RWPE1 (cell line): ENCODE results near the gene JADE2.

Source experiments
- CTCF ChIA-PET: fragments of 350-600 bp; sonication (Branson Sonifier 250); formaldehyde crosslinking; extraction: SDS; loops from one replicate; lab custom pipeline; 2021; lab: Yijun Ruan, JAX
- POLR2A ChIA-PET: fragments of 400-600 bp; formaldehyde crosslinking; extraction: SDS; loops from one replicate; lab custom pipeline; 2020; ENCODE audit warnings: antibody characterized with exemption; ENCODE audit not compliant: low non-redundant PET; lab: Yijun Ruan, JAX
- DNase-seq: peaks from one replicate; pipeline ENCODE4 v3.0.0; 2012; ENCODE audit warnings: low spot score
- H3K27ac ChIP-seq: fragments of 450-650 bp; 2 replicates; pipeline ENCODE4 v1.5.1; 2017
- TF ChIP-seq, protein P1 (sequence below): fragments of 450-650 bp; conservative IDR thresholded peaks from 2 replicates; pipeline ENCODE4 v1.5.1; 2017; ENCODE audit warnings: low read depth, mild to moderate bottlenecking

Gene JADE2

DNA sequence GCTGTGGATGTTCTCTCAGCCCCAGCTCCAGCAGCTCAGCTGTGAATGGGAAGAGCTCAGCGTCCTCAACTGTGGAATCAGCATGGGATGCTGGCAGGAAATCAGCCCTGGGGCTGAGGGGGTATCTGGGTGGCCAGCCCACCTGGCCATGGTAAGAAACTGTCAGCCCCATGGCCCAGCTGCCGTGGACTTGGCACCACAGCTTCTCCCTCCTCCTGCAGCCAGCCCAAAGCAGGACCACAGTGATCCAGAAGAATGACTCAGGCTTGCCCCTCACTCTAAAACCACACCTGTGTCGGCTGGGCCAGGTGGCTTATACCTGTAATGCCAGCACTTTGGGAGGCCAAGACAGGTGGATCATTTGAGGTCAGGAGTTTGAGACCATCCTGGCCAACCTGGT, 59.2 kb downstream of the JADE2 start:
- DNase-seq, result no peak
- no peak overlapping the region for H3K27ac ChIP-seq
- ChIA-PET CTCF (interaction anchor here (0.6 to 1.0 kb wide), 2 partner anchors 202 to 281 kb away, joined by 3 to 6 read pairs; no protein-coding TSS in a partner anchor), POLR2A (no interaction called here)
- TF ChIP-seq, protein P1, sequence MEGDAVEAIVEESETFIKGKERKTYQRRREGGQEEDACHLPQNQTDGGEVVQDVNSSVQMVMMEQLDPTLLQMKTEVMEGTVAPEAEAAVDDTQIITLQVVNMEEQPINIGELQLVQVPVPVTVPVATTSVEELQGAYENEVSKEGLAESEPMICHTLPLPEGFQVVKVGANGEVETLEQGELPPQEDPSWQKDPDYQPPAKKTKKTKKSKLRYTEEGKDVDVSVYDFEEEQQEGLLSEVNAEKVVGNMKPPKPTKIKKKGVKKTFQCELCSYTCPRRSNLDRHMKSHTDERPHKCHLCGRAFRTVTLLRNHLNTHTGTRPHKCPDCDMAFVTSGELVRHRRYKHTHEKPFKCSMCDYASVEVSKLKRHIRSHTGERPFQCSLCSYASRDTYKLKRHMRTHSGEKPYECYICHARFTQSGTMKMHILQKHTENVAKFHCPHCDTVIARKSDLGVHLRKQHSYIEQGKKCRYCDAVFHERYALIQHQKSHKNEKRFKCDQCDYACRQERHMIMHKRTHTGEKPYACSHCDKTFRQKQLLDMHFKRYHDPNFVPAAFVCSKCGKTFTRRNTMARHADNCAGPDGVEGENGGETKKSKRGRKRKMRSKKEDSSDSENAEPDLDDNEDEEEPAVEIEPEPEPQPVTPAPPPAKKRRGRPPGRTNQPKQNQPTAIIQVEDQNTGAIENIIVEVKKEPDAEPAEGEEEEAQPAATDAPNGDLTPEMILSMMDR, result no peak

DNA sequence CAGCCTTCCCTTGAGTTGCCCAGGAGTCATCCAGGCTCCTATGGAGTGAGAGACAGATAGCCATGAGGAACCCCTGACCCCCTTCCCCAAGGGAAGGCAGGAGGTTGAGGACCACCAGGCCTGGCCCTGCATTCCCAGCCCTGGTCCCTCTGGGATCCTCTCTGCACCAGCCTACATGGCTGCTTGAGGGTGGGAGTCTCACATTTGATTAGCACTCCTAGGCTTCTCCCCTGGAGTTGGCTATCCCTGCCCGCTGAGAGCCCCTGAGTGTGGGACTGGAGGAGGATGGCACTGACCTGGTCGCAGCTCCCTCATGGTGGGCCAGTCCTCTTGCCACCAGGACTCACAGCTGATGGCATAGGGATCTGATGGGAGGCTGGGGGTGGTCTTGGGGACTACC, 60.5 kb downstream of the JADE2 start:
- POLR2A ChIA-PET, result no interaction called here

DNA sequence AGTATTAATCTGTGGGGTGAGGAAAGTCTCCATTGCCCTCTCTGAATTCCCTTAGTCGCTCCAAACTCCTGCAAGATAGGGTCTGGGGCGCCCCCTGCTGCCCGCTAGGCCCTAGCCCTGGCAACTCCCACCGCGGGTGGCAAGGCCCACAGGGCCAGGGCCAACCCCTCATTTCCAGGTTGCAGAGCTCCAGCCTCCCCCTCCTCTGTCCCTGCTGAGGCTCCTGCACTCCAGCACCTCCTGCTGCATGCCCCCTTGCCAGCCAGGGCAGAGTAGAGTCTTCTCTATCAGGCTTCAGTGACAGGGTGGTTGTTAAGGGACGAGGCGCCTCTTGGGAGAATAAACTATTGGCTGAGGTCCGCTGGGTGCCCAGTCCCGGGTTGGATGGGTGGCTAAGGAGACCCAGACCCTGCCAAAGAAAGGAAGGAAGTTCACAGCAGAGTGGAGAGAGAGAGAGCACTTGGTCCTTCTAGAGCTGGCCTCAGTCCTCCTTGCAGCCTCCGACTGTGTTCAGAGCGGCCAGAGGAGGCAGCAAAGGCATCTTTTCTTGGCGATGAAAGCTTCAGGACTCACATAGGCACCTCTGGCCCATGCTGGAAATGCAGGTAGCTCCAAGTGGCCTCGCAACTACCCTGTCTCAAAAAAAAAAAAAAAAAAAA, 61.5 kb downstream of the JADE2 start:
- TF ChIP-seq, protein P1, result peak; percentile 86
- CTCF ChIA-PET, result interaction anchor here (0.5 to 1.4 kb wide), 21 partner anchors 8 to 1848 kb away, joined by 3 to 11 read pairs (median 3); no protein-coding TSS in a partner anchor
- no peak overlapping the region for H3K27ac ChIP-seq
- DNase-seq, result peak; percentile 74
- POLR2A ChIA-PET, result no interaction called here

More for the DNA sequence above, 60.5 kb downstream of the JADE2 start:
- DNase-seq, result no peak
- CTCF ChIA-PET, result interaction anchor here (0.7 kb wide), 1 partner anchor 195 kb away, joined by 3 read pairs; no protein-coding TSS in a partner anchor
- H3K27ac ChIP-seq, result no peak overlapping the region
- TF ChIP-seq, protein P1, result no peak

DNA sequence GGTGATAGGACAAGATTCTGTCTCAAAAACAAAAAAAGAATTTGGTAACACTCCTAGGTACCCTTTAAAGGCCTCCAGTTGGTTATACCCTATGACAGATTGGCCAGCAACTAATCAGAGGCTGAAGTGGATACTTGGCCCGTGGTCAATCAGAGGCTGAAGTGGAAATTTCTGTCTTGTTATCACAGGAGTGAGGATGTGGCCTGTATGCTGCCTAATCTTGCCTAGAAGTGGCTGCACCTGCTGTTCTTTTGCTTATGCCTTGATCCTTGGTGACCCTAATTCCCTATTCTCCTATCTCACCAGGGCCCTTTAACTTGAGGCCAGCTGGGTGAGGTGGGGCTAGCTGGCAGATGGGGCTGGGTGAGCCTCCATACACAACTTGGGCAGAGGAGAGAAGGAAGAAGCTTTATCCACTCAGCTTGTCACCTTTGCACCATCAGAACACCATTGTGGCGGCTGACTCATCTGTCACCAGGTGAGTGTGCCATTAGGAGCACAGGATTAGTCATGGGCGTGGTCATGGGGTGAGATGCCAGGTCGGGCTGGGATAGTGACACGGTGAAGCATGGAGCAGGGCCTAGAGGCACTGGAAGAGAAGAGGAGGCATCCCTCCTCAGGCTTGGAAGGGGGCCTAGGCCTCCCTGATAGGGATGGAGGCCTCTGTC, 65.7 kb downstream of the JADE2 start:
- DNase-seq, result no peak
- CTCF ChIA-PET, result interaction anchor here (0.6 to 0.7 kb wide), 3 partner anchors 42 to 106 kb away, joined by 3 read pairs; no protein-coding TSS in a partner anchor
- POLR2A ChIA-PET, result no interaction called here
- no peak overlapping the region for H3K27ac ChIP-seq
- TF ChIP-seq, protein P1, result no peak

DNA sequence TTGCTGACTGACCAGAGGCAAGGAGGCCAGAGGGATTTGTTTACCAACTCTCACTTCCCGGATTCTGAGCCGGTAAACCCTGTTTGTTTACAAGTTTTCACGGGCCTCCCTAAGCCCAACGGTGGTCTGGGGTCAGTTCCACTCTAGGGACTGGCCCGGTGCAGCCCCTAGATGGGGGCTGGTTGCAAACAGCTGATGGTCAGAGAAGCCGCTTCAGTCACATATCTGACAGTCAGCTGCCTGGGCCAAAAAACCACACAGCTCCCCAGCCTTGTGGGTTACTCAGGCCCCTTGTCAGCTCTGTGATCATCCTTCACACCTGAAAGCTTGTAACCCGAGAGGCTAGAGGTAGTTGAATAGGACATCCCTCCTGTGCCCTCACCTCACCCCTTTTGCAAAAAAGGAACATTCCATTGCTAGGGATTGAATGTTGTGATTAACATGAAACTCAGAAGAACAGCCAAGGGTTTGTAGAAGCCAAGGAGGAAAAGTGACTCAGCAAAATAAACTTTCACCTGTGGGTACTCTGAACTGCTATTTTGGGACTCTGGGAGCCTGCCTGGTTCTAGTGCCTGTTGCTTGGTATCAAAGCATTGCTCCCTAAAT, 66.8 kb downstream of the JADE2 start:
- peak overlapping the region; percentile 58 for H3K27ac ChIP-seq
- CTCF ChIA-PET, result interaction anchor here (0.6 to 1.4 kb wide), 3 partner anchors 14 to 614 kb away, joined by 3 to 4 read pairs (median 3); no protein-coding TSS in a partner anchor
- DNase-seq, result peak; percentile 83
- POLR2A ChIA-PET, result no interaction called here
- TF ChIP-seq, protein P1, result no peak

DNA sequence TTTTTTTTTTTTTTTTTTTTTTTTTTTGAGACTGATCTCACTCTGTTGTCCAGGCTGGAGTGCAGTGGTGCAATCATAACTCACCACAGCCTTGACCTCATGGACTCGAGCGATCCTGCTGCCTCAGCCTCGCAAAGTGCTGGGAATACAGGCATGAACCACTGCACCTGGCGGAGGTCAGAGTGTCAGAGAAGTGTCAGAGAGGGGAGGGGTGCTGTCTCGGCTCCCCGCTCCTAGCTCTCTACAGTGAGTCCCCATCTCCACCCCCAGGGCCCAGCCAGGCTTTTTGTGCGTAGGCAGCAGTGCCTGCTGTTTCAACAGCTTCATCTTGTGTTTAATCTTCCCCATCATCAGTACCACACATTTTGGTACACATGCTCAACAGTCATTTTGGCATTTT, 68.9 kb downstream of the JADE2 start:
- TF ChIP-seq, protein P1, result no peak
- ChIA-PET CTCF (interaction anchor here (0.6 kb wide), 1 partner anchor 305 kb away, joined by 5 read pairs; no protein-coding TSS in a partner anchor), POLR2A (no interaction called here)
- H3K27ac ChIP-seq, result no peak overlapping the region
- DNase-seq, result no peak
